K562 (cell line): ENCODE measurements around the gene GDF7. TPM values are rescaled to one million over a fixed set of nuclear protein-coding genes. Genes with fewer than 3 reads are reported as not detected.

Source experiments
- ATAC-seq: fragments of 200-7000 bp; cut with Tn5 transposase; 3 replicates; pipeline ENCODE4 v1.9.1; 2020; ENCODE audit warnings: moderate library complexity
- BruUV-seq: library from RNA; stranded (reverse); fragments of 400-500 nt; replicated peaks from 2 replicates; lab custom pipeline; 2021; lab: Mats Ljungman, UMichigan
- CTCF ChIA-PET: fragments of 300-600 bp; formaldehyde crosslinking; extraction: SDS; loops from one replicate; lab custom pipeline; 2021; ENCODE audit warnings: low intra/inter-chr PET ratio; lab: Yijun Ruan, JAX
- POLR2A ChIA-PET: fragments of 300-600, 350-650 bp; sonication (Branson Sonifier 250); formaldehyde crosslinking; extraction: SDS; loops from one replicate; lab custom pipeline; 2021; ENCODE audit warnings: antibody characterized with exemption, inconsistent platforms; lab: Yijun Ruan, JAX
- DNase-seq, 4 experiments: peaks; one replicate each; pipeline versions ENCODE4 v3.0.0 to v3.0.0-alpha.2; 2011 to 2018; ENCODE audit warnings: low spot score in 3 of 4, mixed read lengths in 3 of 4; ENCODE audit errors: extremely low read depth in 1 of 4
- FAIRE-seq: peaks from 2 replicates; lab custom pipeline; 2011; peaks lifted over from hg19 to GRCh38; lab: Jason Lieb, UNC
- H2AFZ ChIP-seq: 2 replicates; pipeline ENCODE4 v1.6.0; 2011; ENCODE audit warnings: low read depth, low read length, control low read depth, inconsistent platforms
- H3K27ac ChIP-seq: fragments of 200-600 bp; 3 replicates; pipeline ENCODE4 v1.8.0; 2011; ENCODE audit warnings: low read depth, mild to moderate bottlenecking, control low read depth, inconsistent platforms, low read length, moderate library complexity, mixed read lengths; ENCODE audit errors: extremely low read depth
- H3K27me3 ChIP-seq, 2 experiments: fragments of 300-600 bp in 1 of 2; 2 replicates in 1 of 2; 3 replicates in 1 of 2; pipeline versions ENCODE4 v1.6.0 to v1.8.0; 2011; ENCODE audit warnings: inconsistent platforms in 2 of 2, low read length in 2 of 2, mild to moderate bottlenecking in 1 of 2, mixed read lengths in 1 of 2, moderate library complexity in 1 of 2; ENCODE audit not compliant: control insufficient read depth in 2 of 2, insufficient read depth in 2 of 2
- H3K36me3 ChIP-seq: fragments of 300-600 bp; 3 replicates; pipeline ENCODE4 v1.8.0; 2011; ENCODE audit warnings: mild to moderate bottlenecking, low read length, inconsistent platforms; ENCODE audit not compliant: control insufficient read depth, insufficient read depth
- H3K4me1 ChIP-seq, 2 experiments: fragments of 200-600 bp in 1 of 2; replicated peaks in 1 of 2; 2 replicates in 1 of 2; 3 replicates in 1 of 2; pipeline versions ENCODE4 v1.5.1 to v1.8.0; 2011; ENCODE audit warnings: inconsistent platforms in 2 of 2, low read length in 2 of 2, mild to moderate bottlenecking in 1 of 2, mixed read lengths in 1 of 2, moderate library complexity in 1 of 2; ENCODE audit not compliant: control insufficient read depth in 2 of 2, insufficient read depth in 2 of 2
- H3K4me2 ChIP-seq: 2 replicates; pipeline ENCODE4 v1.6.1; 2011; ENCODE audit warnings: low read length, control low read depth, inconsistent platforms, mixed read lengths; ENCODE audit not compliant: insufficient read depth
- H3K4me3 ChIP-seq: fragments of 200-600 bp; sonication (generic), shearing (Covaris generic); 2 replicates; pipeline ENCODE4 v1.5.1; 2016; ENCODE audit warnings: control low read depth, inconsistent platforms
- H3K79me2 ChIP-seq: fragments of 200-600 bp; 3 replicates; pipeline ENCODE4 v1.8.0; 2011; ENCODE audit warnings: low read length, inconsistent platforms; ENCODE audit not compliant: control insufficient read depth, insufficient read depth
- H3K9ac ChIP-seq, 2 experiments: 2 replicates each; pipeline versions ENCODE4 v1.6.0 to v1.6.1; 2011; ENCODE audit warnings: low read depth in 2 of 2, low read length in 2 of 2, control low read depth in 1 of 2, inconsistent platforms in 1 of 2, mild to moderate bottlenecking in 1 of 2, mixed read lengths in 1 of 2; ENCODE audit not compliant: insufficient read depth in 1 of 2
- H3K9me1 ChIP-seq: one replicate; pipeline ENCODE4 v1.6.0; 2011; ENCODE audit warnings: inconsistent platforms, mild to moderate bottlenecking, low read length, moderate library complexity; ENCODE audit not compliant: control insufficient read depth, insufficient read depth
- H3K9me3 ChIP-seq: replicated peaks from 2 replicates; pipeline ENCODE4 v1.5.1; 2011; ENCODE audit warnings: low read depth, low read length, inconsistent platforms; ENCODE audit not compliant: control insufficient read depth, insufficient read depth
- H4K20me1 ChIP-seq: replicated peaks from 2 replicates; pipeline ENCODE4 v1.6.1; 2011; ENCODE audit warnings: low read length, inconsistent platforms, mixed read lengths; ENCODE audit not compliant: control insufficient read depth, insufficient read depth
- DEAF1 ChIP-seq: fragments of 450-650 bp; formaldehyde crosslinking; IDR thresholded peaks from 2 replicates; pipeline ENCODE4 v1.4.0; 2020; ENCODE audit warnings: mild to moderate bottlenecking, moderate library complexity
- NR2C2 ChIP-seq, 2 experiments: fragments of 200-800 bp in 1 of 2; sonication (Bioruptor generic) in 1 of 2; sonication (generic) in 1 of 2; formaldehyde crosslinking in 1 of 2; IDR thresholded peaks; 2 replicates each; pipeline versions ENCODE4 v1.6.1 to v1.8.0; 2016 to 2022; ENCODE audit warnings: mild to moderate bottlenecking in 1 of 2, missing compliant biosample characterization in 1 of 2, missing genetic modification characterization in 1 of 2, missing genetic modification reagents in 1 of 2
- SMARCC2 ChIP-seq: fragments of 450-650 bp; IDR thresholded peaks from 2 replicates; pipeline ENCODE4 v1.6.1; 2017; ENCODE audit warnings: antibody characterized with exemption, moderate library complexity, mild to moderate bottlenecking, low read depth
- SMC3 ChIP-seq: conservative IDR thresholded peaks from 2 replicates; pipeline ENCODE4 v1.6.1; 2011; ENCODE audit warnings: low read depth, low read length, improper control_type of control experiment; ENCODE audit not compliant: insufficient read depth
- TAF1 ChIP-seq: IDR thresholded peaks from 2 replicates; pipeline ENCODE4 v1.6.1; 2011; ENCODE audit warnings: mild to moderate bottlenecking, low read length, moderate library complexity; ENCODE audit not compliant: insufficient read depth, control insufficient read depth, severe bottlenecking; ENCODE audit errors: extremely low read depth
- TBP ChIP-seq: optimal IDR thresholded peaks from 2 replicates; pipeline ENCODE3; 2011; ENCODE audit warnings: low read depth, low read length, improper control_type of control experiment
- ZKSCAN1 ChIP-seq: fragments of 150-350 bp; IDR thresholded peaks from 2 replicates; pipeline ENCODE4 v1.6.1; 2016; ENCODE audit warnings: low read depth, low read length
- WGBS: fragments of 100-300 bp; shearing (Covaris generic); methylation state at CpG from one replicate; pipeline ENCODE4 v1.1.6; 2016; ENCODE audit warnings: low coverage, mixed read lengths; ENCODE audit not compliant: insufficient coverage; ENCODE audit errors: missing lambda C conversion rate; 5-methylcytosine and 5-hydroxymethylcytosine counted together
- in situ Hi-C: fragments of 300-500 bp; cut with MboI; formaldehyde crosslinking; loops from 4 replicates; pipeline ENCODE4 v1.15.0; 2018; ENCODE audit warnings: inconsistent platforms, mixed read lengths
- intact Hi-C: fragments of 100-400 bp; cut with micrococcal nuclease; formaldehyde crosslinking; loops from 2 replicates; pipeline ENCODE4 v1.14.2; 2022
- polyA plus RNA-seq, 8 experiments: library from polyadenylated mRNA; depleted of rRNA in 4 of 8; stranded (reverse) in 5 of 8; unstranded in 3 of 8; fragments of >200 nt; fragmentation: Nextera tagmentation in 2 of 8; fragmentation: Illumina TruSeq in 1 of 8; extraction: Ambion mirVana in 2 of 8; extraction: Trizol in 1 of 8; gene quantifications; 2 replicates each; pipeline versions ENCODE4 v1.2.1 to v1.2.3, GENCODE V29; 2011 to 2014; ENCODE audit warnings: inconsistent platforms in 1 of 8, missing spikeins in 1 of 8
- total RNA-seq, 7 experiments: library from RNA; depleted of rRNA in 6 of 7; stranded (reverse); fragments of >200 nt in 6 of 7; fragmentation: Illumina TruSeq in 2 of 7; extraction: Trizol in 2 of 7; gene quantifications; 2 replicates each; pipeline versions ENCODE4 v1.2.1 to v1.2.3, GENCODE V29; 2011 to 2021; ENCODE audit warnings: low replicate concordance in 1 of 7
- TF ChIP-seq, protein P1 (sequence below): fragments of 450-650 bp; IDR thresholded peaks from 2 replicates; pipeline ENCODE4 v1.7.0; 2016; ENCODE audit warnings: borderline replicate concordance
- TF ChIP-seq, protein P2 (sequence below): fragments of 450-650 bp; conservative IDR thresholded peaks from 2 replicates; pipeline ENCODE4 v1.6.1; 2016; ENCODE audit warnings: missing genetic modification characterization, low read depth, mild to moderate bottlenecking, control low read depth, missing compliant biosample characterization
- TF ChIP-seq, protein P3 (sequence below), 3 experiments: fragments of 200-800 bp in 1 of 3; fragments of 250-450 bp in 1 of 3; fragments of 450-650 bp in 1 of 3; sonication (Bioruptor Pico) in 1 of 3; sonication (Bioruptor generic) in 1 of 3; formaldehyde crosslinking in 1 of 3; IDR thresholded peaks; 2 replicates each; pipeline versions ENCODE4 v1.6.1 to v1.8.0; 2016 to 2022; ENCODE audit warnings: mild to moderate bottlenecking in 2 of 3, missing genetic modification characterization in 2 of 3, missing compliant biosample characterization in 1 of 3, moderate library complexity in 1 of 3

The GDF7 gene
- total and polyA plus RNA-seq, 9 of the 15 experiments (the other 6 are each of a cell fraction or from before 2014, with no cell fraction given) = 0.01 TPM; not detected in 7

- no peak overlapping the region for H3K9ac ChIP-seq
- TF ChIP-seq ZKSCAN1 (no peak), SMC3 (no peak), NR2C2 (CRISPR knock-in tag; IDR thresholded peaks at IDR 0.05) (no peak), NR2C2 (tag; IDR thresholded peaks at IDR 0.05) (no peak), DEAF1 (CRISPR knock-in tag) (no peak), SMARCC2 (no peak), TAF1 (no peak), TBP (no peak)
- TF ChIP-seq, protein P1, sequence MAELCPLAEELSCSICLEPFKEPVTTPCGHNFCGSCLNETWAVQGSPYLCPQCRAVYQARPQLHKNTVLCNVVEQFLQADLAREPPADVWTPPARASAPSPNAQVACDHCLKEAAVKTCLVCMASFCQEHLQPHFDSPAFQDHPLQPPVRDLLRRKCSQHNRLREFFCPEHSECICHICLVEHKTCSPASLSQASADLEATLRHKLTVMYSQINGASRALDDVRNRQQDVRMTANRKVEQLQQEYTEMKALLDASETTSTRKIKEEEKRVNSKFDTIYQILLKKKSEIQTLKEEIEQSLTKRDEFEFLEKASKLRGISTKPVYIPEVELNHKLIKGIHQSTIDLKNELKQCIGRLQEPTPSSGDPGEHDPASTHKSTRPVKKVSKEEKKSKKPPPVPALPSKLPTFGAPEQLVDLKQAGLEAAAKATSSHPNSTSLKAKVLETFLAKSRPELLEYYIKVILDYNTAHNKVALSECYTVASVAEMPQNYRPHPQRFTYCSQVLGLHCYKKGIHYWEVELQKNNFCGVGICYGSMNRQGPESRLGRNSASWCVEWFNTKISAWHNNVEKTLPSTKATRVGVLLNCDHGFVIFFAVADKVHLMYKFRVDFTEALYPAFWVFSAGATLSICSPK = no peak
- TF ChIP-seq, protein P2, sequence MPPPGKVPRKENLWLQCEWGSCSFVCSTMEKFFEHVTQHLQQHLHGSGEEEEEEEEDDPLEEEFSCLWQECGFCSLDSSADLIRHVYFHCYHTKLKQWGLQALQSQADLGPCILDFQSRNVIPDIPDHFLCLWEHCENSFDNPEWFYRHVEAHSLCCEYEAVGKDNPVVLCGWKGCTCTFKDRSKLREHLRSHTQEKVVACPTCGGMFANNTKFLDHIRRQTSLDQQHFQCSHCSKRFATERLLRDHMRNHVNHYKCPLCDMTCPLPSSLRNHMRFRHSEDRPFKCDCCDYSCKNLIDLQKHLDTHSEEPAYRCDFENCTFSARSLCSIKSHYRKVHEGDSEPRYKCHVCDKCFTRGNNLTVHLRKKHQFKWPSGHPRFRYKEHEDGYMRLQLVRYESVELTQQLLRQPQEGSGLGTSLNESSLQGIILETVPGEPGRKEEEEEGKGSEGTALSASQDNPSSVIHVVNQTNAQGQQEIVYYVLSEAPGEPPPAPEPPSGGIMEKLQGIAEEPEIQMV = no peak
- TF ChIP-seq, protein P3, sequence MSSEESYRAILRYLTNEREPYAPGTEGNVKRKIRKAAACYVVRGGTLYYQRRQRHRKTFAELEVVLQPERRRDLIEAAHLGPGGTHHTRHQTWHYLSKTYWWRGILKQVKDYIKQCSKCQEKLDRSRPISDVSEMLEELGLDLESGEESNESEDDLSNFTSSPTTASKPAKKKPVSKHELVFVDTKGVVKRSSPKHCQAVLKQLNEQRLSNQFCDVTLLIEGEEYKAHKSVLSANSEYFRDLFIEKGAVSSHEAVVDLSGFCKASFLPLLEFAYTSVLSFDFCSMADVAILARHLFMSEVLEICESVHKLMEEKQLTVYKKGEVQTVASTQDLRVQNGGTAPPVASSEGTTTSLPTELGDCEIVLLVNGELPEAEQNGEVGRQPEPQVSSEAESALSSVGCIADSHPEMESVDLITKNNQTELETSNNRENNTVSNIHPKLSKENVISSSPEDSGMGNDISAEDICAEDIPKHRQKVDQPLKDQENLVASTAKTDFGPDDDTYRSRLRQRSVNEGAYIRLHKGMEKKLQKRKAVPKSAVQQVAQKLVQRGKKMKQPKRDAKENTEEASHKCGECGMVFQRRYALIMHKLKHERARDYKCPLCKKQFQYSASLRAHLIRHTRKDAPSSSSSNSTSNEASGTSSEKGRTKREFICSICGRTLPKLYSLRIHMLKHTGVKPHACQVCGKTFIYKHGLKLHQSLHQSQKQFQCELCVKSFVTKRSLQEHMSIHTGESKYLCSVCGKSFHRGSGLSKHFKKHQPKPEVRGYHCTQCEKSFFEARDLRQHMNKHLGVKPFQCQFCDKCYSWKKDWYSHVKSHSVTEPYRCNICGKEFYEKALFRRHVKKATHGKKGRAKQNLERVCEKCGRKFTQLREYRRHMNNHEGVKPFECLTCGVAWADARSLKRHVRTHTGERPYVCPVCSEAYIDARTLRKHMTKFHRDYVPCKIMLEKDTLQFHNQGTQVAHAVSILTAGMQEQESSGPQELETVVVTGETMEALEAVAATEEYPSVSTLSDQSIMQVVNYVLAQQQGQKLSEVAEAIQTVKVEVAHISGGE (CRISPR knock-in tag; IDR thresholded peaks at IDR 0.05) = no peak
- TF ChIP-seq, all 486 proteins: peak for 0
- H3K4me3 ChIP-seq = no peak overlapping the region
- H4K20me1 ChIP-seq = no peaks in the 10 kb centered on the region
- H3K9me1 ChIP-seq = no peaks in the 10 kb centered on the region
- no peak overlapping the region for H3K4me2 ChIP-seq
- FAIRE-seq = no peak
- H3K36me3 ChIP-seq = peaks cover 50% of the 10 kb centered on the region; the same call in 2 of the 3 replicates
- no peak overlapping the region for H2AFZ ChIP-seq
- H3K27ac ChIP-seq = no peak overlapping the region
- no TSS peak for BruUV-seq
- DNase-seq = no peak
- H3K9me3 ChIP-seq = no peaks in the 10 kb centered on the region
- ChIA-PET POLR2A (interaction anchor here (1.6 kb wide), 1 partner anchor 8 kb away, joined by 5 read pairs; no protein-coding TSS in a partner anchor), CTCF (no interaction called here)
- no peaks in the 10 kb centered on the region for H3K27me3 ChIP-seq
- intact Hi-C loops = loop anchor here (10.0 kb wide), 1 partner anchor 140 kb away; the partner anchor contains the start of gene LDAH
- in situ Hi-C loops = no loop called here
- peaks cover 0 to 2% of the 10 kb centered on the region in 2 experiments; a peak in 2 of 5 replicates for H3K4me1 ChIP-seq
- ATAC-seq = no peak
- H3K79me2 ChIP-seq = no peaks in the 10 kb centered on the region
- WGBS = 74% methylated on average over 6 of the region's 6 CpGs
These were observed 17.7 kb downstream of the GDF7 start for GRCh38 chr2:20684581-20685063.
